ENCODE results near the gene FLNB. TPM values are rescaled to one million over a fixed set of nuclear protein-coding genes. Genes with fewer than 3 reads are reported as not detected.

Gene FLNB
- total and polyA plus RNA-seq, 2 of the 13 experiments (the other 11 are each of a cell fraction or from before 2014, with no cell fraction given) = 106 to 130 TPM

DNA sequence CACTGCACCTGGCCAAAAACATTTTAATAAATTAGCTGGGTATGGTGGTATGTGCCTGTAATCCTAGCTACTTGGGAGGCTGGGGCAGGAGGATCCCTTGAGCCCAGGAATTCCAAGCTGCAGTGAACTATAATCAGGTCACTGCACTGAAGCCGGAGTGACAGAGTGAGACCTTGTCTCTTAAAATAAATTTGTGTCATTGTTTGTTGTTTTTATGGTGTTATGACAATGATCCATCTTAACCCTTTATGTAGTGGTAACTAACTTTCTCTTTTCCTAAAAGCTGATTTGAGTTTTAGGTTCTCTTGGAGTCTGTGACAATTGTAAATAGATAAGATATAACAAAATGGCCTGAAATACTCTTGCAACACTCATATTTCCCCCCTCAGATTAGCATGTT lies 20.7 kb downstream of the FLNB start:
- H2AFZ ChIP-seq (ENCODE audit: low read length) = no peak overlapping the region
- intact Hi-C loops (cut with micrococcal nuclease; ENCODE audit: unreplicated experiment) (no loop called here), in situ Hi-C loops (cut with HindIII; ENCODE audit: extremely low pct_ligation_motif_present, low pct_unique_long_range_greater_than_20kb) (no loop called here)
- peak overlapping the region; percentile 42 for H3K27ac ChIP-seq (ENCODE audit: extremely low read length, insufficient read depth, low read length)
- H3K4me3 ChIP-seq (replicated peaks in 1 of 3; ENCODE audit: insufficient read depth in 1 of 3, low read depth in 2 of 3, low read length in 3 of 3) = no peak overlapping the region
- ATAC-seq = no peak
- no peak for DNase-seq (ENCODE audit: low spot score)
- no peak overlapping the region for H3K4me2 ChIP-seq (ENCODE audit: low read depth, low read length)
- POLR2A ChIA-PET = interaction anchor here (1.8 kb wide), 1 partner anchor 74 kb away, joined by 9 read pairs; no protein-coding TSS in a partner anchor
- peaks cover 87% of the 10 kb centered on the region for H4K20me1 ChIP-seq (ENCODE audit: insufficient read depth, low read length)
- no TSS peak for BruUV-seq (replicated peaks)
- FAIRE-seq = peak; percentile 37
- TF ChIP-seq NR2C2 (CRISPR knock-in tag; IDR thresholded peaks at IDR 0.05; ENCODE audit: borderline replicate concordance) (no peak), ZNF382 (CRISPR knock-in tag; IDR thresholded peaks at IDR 0.05; ENCODE audit: borderline replicate concordance) (no peak), ZNF652 (CRISPR knock-in tag; IDR thresholded peaks at IDR 0.05; ENCODE audit: borderline replicate concordance, low read depth) (peak; percentile 73; the same call in 1 of the 2 replicates), PTBP1 (IDR thresholded peaks at IDR 0.05; ENCODE audit: low read depth, low read length, poor library complexity, severe bottlenecking) (no peak)
- TF ChIP-seq, protein P1, sequence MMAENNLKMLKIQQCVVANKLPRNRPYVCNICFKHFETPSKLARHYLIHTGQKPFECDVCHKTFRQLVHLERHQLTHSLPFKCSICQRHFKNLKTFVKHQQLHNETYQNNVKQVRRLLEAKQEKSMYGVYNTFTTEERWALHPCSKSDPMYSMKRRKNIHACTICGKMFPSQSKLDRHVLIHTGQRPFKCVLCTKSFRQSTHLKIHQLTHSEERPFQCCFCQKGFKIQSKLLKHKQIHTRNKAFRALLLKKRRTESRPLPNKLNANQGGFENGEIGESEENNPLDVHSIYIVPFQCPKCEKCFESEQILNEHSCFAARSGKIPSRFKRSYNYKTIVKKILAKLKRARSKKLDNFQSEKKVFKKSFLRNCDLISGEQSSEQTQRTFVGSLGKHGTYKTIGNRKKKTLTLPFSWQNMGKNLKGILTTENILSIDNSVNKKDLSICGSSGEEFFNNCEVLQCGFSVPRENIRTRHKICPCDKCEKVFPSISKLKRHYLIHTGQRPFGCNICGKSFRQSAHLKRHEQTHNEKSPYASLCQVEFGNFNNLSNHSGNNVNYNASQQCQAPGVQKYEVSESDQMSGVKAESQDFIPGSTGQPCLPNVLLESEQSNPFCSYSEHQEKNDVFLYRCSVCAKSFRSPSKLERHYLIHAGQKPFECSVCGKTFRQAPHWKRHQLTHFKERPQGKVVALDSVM (CRISPR knock-in tag; IDR thresholded peaks at IDR 0.05) = peak; percentile 22; the same call in 1 of the 2 replicates
- CTCF ChIA-PET (ENCODE audit: low intra/inter-chr PET ratio, low total read pairs) = no interaction called here
- H3K9me3 ChIP-seq (ENCODE audit: low read length) = no peaks in the 10 kb centered on the region
- 73% methylated on average over 1 of the region's 1 CpG for WGBS (ENCODE audit: low lambda C conversion rate)
- peaks cover 94% of the 10 kb centered on the region for H3K79me2 ChIP-seq (ENCODE audit: insufficient read depth, low read length)
- no peaks in the 10 kb centered on the region for H3K27me3 ChIP-seq (ENCODE audit: control insufficient read depth in 1 of 2, insufficient read depth in 2 of 2, low read length in 2 of 2)
- peaks cover 87% of the 10 kb centered on the region for H3K4me1 ChIP-seq (ENCODE audit: insufficient read depth, low read length)
- H3K9ac ChIP-seq (ENCODE audit: insufficient read depth, low read depth, low read length) = no peak overlapping the region
- H3K36me3 ChIP-seq (replicated peaks in 1 of 2; ENCODE audit: control insufficient read depth in 1 of 2, insufficient read depth in 2 of 2, low read length in 2 of 2) = no peaks in the 10 kb centered on the region; a peak in 3 of 5 replicates
